ENCODE results near the gene TSPO2. TPM values are rescaled to one million over a fixed set of nuclear protein-coding genes. Genes with fewer than 3 reads are reported as not detected.
A peak's percentile ranks its signal among the peaks of the same experiment; 100 is the strongest.

Gene TSPO2
- total RNA-seq, 1 experiment from 2014 or later = not detected

DNA sequence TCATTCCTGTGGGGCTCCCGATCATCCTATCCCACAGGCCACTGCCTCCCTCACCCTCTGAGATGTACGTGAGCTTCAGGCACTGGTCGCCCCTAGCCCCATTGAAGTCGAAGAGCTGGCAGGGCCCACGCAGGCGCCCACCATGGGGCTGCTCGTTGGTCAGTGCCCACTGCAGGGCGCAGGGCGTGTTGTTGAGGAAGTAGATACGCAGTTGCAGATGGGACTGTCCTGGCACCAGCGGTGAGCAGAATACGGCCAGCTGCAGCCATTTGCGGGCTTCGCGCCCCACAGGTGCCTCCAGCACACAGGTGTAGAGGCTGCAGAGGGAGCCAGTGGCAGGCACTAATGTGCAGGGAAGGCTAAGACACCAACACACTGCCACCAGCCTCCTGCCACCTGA, 9.4 kb upstream of the TSPO2 start:
- Histone ChIP-seq H3K4me2 (no peak overlapping the region), H3K27me3 (ENCODE audit: insufficient read depth, low read depth) (no peaks in the 10 kb centered on the region; the same call in 1 of the 2 replicates), H4K20me1 (ENCODE audit: insufficient read depth) (no peaks in the 10 kb centered on the region), H3F3A (ENCODE audit: insufficient read depth, low read depth) (no peaks in the 10 kb centered on the region), H3K9me3 (ENCODE audit: insufficient read depth, low read depth) (no peaks in the 10 kb centered on the region), H3K4me1 (replicated peaks; ENCODE audit: insufficient read depth) (peaks cover 9% of the 10 kb centered on the region; the same call in 1 of the 2 replicates), H3K27ac (no peak overlapping the region), H3K4me3 (no peak overlapping the region), H3K9me2 (ENCODE audit: insufficient read depth) (no peaks in the 10 kb centered on the region), H3K36me3 (ENCODE audit: low read depth) (no peaks in the 10 kb centered on the region), H3K79me2 (ENCODE audit: low read depth) (no peaks in the 10 kb centered on the region), H2AFZ (no peak overlapping the region)
- ChIA-PET CTCF (no interaction called here), POLR2A (ENCODE audit: unreplicated experiment) (no interaction called here)
- DNase-seq = no peak
- intact Hi-C loops (cut with micrococcal nuclease; ENCODE audit: unreplicated experiment) = no loop called here
- TF ChIP-seq, protein P1, sequence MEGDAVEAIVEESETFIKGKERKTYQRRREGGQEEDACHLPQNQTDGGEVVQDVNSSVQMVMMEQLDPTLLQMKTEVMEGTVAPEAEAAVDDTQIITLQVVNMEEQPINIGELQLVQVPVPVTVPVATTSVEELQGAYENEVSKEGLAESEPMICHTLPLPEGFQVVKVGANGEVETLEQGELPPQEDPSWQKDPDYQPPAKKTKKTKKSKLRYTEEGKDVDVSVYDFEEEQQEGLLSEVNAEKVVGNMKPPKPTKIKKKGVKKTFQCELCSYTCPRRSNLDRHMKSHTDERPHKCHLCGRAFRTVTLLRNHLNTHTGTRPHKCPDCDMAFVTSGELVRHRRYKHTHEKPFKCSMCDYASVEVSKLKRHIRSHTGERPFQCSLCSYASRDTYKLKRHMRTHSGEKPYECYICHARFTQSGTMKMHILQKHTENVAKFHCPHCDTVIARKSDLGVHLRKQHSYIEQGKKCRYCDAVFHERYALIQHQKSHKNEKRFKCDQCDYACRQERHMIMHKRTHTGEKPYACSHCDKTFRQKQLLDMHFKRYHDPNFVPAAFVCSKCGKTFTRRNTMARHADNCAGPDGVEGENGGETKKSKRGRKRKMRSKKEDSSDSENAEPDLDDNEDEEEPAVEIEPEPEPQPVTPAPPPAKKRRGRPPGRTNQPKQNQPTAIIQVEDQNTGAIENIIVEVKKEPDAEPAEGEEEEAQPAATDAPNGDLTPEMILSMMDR (conservative IDR thresholded peaks at IDR 0.05) = no peak
- no peak for TF ChIP-seq EZH2 (IDR thresholded peaks at IDR 0.05; ENCODE audit: low read depth)
- BruUV-seq (replicated peaks) = no TSS peak

DNA sequence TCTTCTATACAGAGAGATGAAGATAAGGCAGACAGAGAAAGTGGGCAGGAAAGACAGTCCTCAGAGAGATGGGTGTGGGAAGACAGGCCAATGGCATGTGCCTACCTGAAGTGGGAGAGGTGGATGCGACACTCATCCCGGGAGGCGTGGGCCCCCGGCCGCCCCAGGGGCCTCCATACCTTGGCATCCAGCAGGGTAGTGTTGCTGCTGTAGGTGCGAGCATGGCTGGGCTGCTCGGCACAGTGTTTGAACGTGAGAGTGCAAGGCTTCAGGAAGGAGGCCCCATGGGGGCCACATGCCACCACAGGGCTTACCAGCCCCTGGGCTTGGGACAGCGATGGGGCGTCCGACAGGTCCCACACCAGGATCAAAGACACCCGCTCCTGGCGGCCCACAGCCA, 8.5 kb upstream of the TSPO2 start:
- CTCF ChIA-PET = no interaction called here

DNA sequence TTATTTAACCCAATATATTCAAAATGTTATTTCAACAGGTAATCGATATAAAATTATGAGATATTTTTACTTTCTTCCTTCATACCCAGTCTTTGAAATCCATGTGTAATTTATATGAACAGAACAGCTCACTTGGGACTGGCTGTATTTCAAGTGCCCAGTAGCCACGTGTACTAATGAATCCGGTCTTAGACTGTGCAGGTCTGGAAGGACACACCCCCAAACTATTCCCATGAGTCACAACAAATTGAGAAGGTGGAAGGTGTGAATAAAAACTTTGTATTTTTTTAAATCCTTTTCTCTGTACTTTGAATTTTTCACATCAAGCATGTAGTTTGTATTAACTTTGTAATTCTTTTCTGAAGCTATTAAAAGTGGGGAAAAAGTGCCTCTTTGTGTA, 6.1 kb upstream of the TSPO2 start:
- Histone ChIP-seq H3K4me1 (replicated peaks; ENCODE audit: insufficient read depth) (peaks cover 18% of the 10 kb centered on the region), H3K4me3 (no peak overlapping the region), H3K9me2 (ENCODE audit: insufficient read depth) (no peaks in the 10 kb centered on the region), H2AFZ (no peak overlapping the region), H4K20me1 (ENCODE audit: insufficient read depth) (no peaks in the 10 kb centered on the region), H3K9me3 (ENCODE audit: insufficient read depth, low read depth) (no peaks in the 10 kb centered on the region), H3K27ac (no peak overlapping the region), H3F3A (ENCODE audit: insufficient read depth, low read depth) (no peaks in the 10 kb centered on the region; the same call in 1 of the 2 replicates), H3K79me2 (ENCODE audit: low read depth) (no peaks in the 10 kb centered on the region), H3K36me3 (ENCODE audit: low read depth) (no peaks in the 10 kb centered on the region), H3K4me2 (no peak overlapping the region), H3K27me3 (ENCODE audit: insufficient read depth, low read depth) (no peaks in the 10 kb centered on the region)
- POLR2A ChIA-PET (ENCODE audit: unreplicated experiment) = no interaction called here
- TF ChIP-seq, protein P1 (conservative IDR thresholded peaks at IDR 0.05) = no peak
- no peak for TF ChIP-seq EZH2 (IDR thresholded peaks at IDR 0.05; ENCODE audit: low read depth)
- peak in 1 of 2 experiments; percentile 53 for DNase-seq
- intact Hi-C loops (cut with micrococcal nuclease; ENCODE audit: unreplicated experiment) = loop anchor here (1.0 kb wide), 1 partner anchor 8 kb away; no protein-coding TSS in a partner anchor
- no TSS peak for BruUV-seq (replicated peaks)
- CTCF ChIA-PET = interaction anchor here (1.0 kb wide), 2 partner anchors 8 to 9 kb away, joined by 3 to 6 read pairs; no protein-coding TSS in a partner anchor

More for the DNA sequence above, 8.5 kb upstream of the TSPO2 start:
- H3K4me1 ChIP-seq (replicated peaks; ENCODE audit: insufficient read depth) = peaks cover 9% of the 10 kb centered on the region; the same call in 1 of the 2 replicates
- POLR2A ChIA-PET (ENCODE audit: unreplicated experiment) = no interaction called here
- no peaks in the 10 kb centered on the region for H3F3A ChIP-seq (ENCODE audit: insufficient read depth, low read depth)
- H3K4me2 ChIP-seq = no peak overlapping the region
- H3K36me3 ChIP-seq (ENCODE audit: low read depth) = no peaks in the 10 kb centered on the region
- no peaks in the 10 kb centered on the region for H3K9me2 ChIP-seq (ENCODE audit: insufficient read depth)
- H3K79me2 ChIP-seq (ENCODE audit: low read depth) = no peaks in the 10 kb centered on the region
- no peak for TF ChIP-seq EZH2 (IDR thresholded peaks at IDR 0.05; ENCODE audit: low read depth)
- DNase-seq = no peak
- H3K27me3 ChIP-seq (ENCODE audit: insufficient read depth, low read depth) = no peaks in the 10 kb centered on the region; the same call in 1 of the 2 replicates
- no peaks in the 10 kb centered on the region for H3K9me3 ChIP-seq (ENCODE audit: insufficient read depth, low read depth)
- H2AFZ ChIP-seq = no peak overlapping the region
- H3K27ac ChIP-seq = no peak overlapping the region
- intact Hi-C loops (cut with micrococcal nuclease; ENCODE audit: unreplicated experiment) = no loop called here
- no TSS peak for BruUV-seq (replicated peaks)
- H4K20me1 ChIP-seq (ENCODE audit: insufficient read depth) = no peaks in the 10 kb centered on the region
- no peak overlapping the region for H3K4me3 ChIP-seq

DNA sequence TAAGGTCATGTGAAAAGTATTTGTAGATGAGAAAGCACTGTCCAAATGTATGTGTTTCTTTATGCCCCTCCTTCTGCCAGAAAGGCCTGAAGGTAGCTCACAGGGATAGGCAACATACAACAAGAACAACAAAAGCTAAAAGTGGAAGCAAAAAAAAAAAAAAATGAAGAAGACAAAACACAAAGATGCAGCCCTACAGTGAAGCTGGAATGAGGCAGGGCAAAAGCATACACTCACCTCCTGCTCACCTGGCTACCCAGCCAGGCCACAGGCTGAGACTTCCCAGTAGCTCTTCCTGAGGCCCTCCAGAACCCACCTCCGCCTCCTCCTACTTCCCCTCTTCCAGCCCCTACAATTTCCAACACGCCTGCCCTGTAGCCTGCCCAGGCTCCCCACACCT, 5.7 kb upstream of the TSPO2 start:
- POLR2A ChIA-PET (ENCODE audit: unreplicated experiment) = no interaction called here
- BruUV-seq (replicated peaks) = no TSS peak
- Histone ChIP-seq H3K4me3 (no peak overlapping the region), H2AFZ (no peak overlapping the region), H3K36me3 (ENCODE audit: low read depth) (no peaks in the 10 kb centered on the region), H3K27me3 (ENCODE audit: insufficient read depth, low read depth) (no peaks in the 10 kb centered on the region), H3F3A (ENCODE audit: insufficient read depth, low read depth) (no peaks in the 10 kb centered on the region; the same call in 1 of the 2 replicates), H3K9me2 (ENCODE audit: insufficient read depth) (no peaks in the 10 kb centered on the region), H3K79me2 (ENCODE audit: low read depth) (no peaks in the 10 kb centered on the region), H3K9me3 (ENCODE audit: insufficient read depth, low read depth) (no peaks in the 10 kb centered on the region), H3K27ac (no peak overlapping the region), H3K4me1 (replicated peaks; ENCODE audit: insufficient read depth) (peaks cover 20% of the 10 kb centered on the region), H3K4me2 (no peak overlapping the region), H4K20me1 (ENCODE audit: insufficient read depth) (no peaks in the 10 kb centered on the region)
- intact Hi-C loops (cut with micrococcal nuclease; ENCODE audit: unreplicated experiment) = loop anchor here (1.0 kb wide), 1 partner anchor 8 kb away; no protein-coding TSS in a partner anchor
- DNase-seq = no peak
- CTCF ChIA-PET = interaction anchor here (0.6 to 1.0 kb wide), 3 partner anchors 8 to 33 kb away, joined by 3 to 6 read pairs (median 5); no protein-coding TSS in a partner anchor
- TF ChIP-seq, protein P1 (conservative IDR thresholded peaks at IDR 0.05) = no peak
- no peak for TF ChIP-seq EZH2 (IDR thresholded peaks at IDR 0.05; ENCODE audit: low read depth)

Data from PC-9 (cell line).